Endothelial cell of umbilical vein (primary cell): ENCODE measurements around the gene MEGF11. TPM values are rescaled to one million over a fixed set of nuclear protein-coding genes. Genes with fewer than 3 reads are reported as not detected.

ENCODE experiments used
- BruUV-seq: library from RNA; stranded (reverse); fragments of 400-500 nt; replicated peaks from 2 replicates; lab custom pipeline; 2021; lab: Mats Ljungman, UMichigan
- CTCF ChIA-PET: fragments of 300-600, 350-600 bp; sonication (Branson Sonifier 250); formaldehyde crosslinking; loops from one replicate; lab custom pipeline; 2021; ENCODE audit warnings: antibody characterized with exemption, inconsistent platforms; lab: Charles Lee
- POLR2A ChIA-PET: fragments of 300-600, 350-600 bp; sonication (Branson Sonifier 250); formaldehyde crosslinking; loops from one replicate; lab custom pipeline; 2021; ENCODE audit warnings: antibody characterized with exemption, inconsistent platforms; lab: Charles Lee
- DNase-seq: peaks from one replicate; pipeline ENCODE4 v3.0.0-alpha.2; 2011; ENCODE audit warnings: low read depth, low spot score
- FAIRE-seq: peaks from 2 replicates; lab custom pipeline; 2011; peaks lifted over from hg19 to GRCh38; lab: Jason Lieb, UNC
- H2AFZ ChIP-seq: 2 replicates; pipeline ENCODE4 v1.6.0; 2012; ENCODE audit warnings: low read depth, low read length, control low read depth, inconsistent platforms
- H3K27ac ChIP-seq: 2 replicates; pipeline ENCODE4 v1.5.1; 2011; ENCODE audit warnings: low read depth, mild to moderate bottlenecking, control low read depth, low read length, moderate library complexity; ENCODE audit not compliant: insufficient read depth
- H3K27me3 ChIP-seq, 2 experiments: 2 replicates each; pipeline versions ENCODE4 v1.6.0 to v1.6.1; 2011; ENCODE audit warnings: low read length in 2 of 2, mixed read lengths in 1 of 2; ENCODE audit not compliant: control insufficient read depth in 2 of 2, insufficient read depth in 2 of 2
- H3K36me3 ChIP-seq, 2 experiments: 2 replicates in 1 of 2; 3 replicates in 1 of 2; pipeline ENCODE4 v1.5.1; 2011; ENCODE audit warnings: low read length in 2 of 2, mild to moderate bottlenecking in 1 of 2, moderate library complexity in 1 of 2; ENCODE audit not compliant: control insufficient read depth in 2 of 2, insufficient read depth in 2 of 2; ENCODE audit errors: extremely low read depth in 1 of 2
- H3K4me1 ChIP-seq: 3 replicates; pipeline ENCODE4 v1.5.1; 2011; ENCODE audit warnings: mild to moderate bottlenecking, low read length; ENCODE audit not compliant: control insufficient read depth, insufficient read depth; ENCODE audit errors: extremely low read depth
- H3K4me2 ChIP-seq: 2 replicates; pipeline ENCODE4 v1.6.1; 2011; ENCODE audit warnings: low read length, control low read depth, mixed read lengths; ENCODE audit not compliant: insufficient read depth
- H3K4me3 ChIP-seq, 3 experiments: fragments of 200-600 bp in 1 of 3; sonication (generic), shearing (Covaris generic) in 1 of 3; replicated peaks in 1 of 3; 2 replicates each; pipeline ENCODE4 v1.5.1; 2011 to 2016; ENCODE audit warnings: control low read depth in 3 of 3, low read length in 3 of 3, mild to moderate bottlenecking in 2 of 3, inconsistent platforms in 1 of 3, low read depth in 1 of 3, moderate library complexity in 1 of 3; ENCODE audit not compliant: insufficient read depth in 1 of 3
- H3K79me2 ChIP-seq: 2 replicates; pipeline ENCODE4 v1.6.0; 2012; ENCODE audit warnings: low read length, inconsistent platforms; ENCODE audit not compliant: control insufficient read depth, insufficient read depth
- H3K9ac ChIP-seq: replicated peaks from 2 replicates; pipeline ENCODE3; 2011; ENCODE audit warnings: low read length, control low read depth; ENCODE audit not compliant: insufficient read depth; ENCODE audit errors: extremely low read depth
- H3K9me1 ChIP-seq: replicated peaks from 3 replicates; pipeline ENCODE4 v1.6.0; 2011; ENCODE audit warnings: mild to moderate bottlenecking, low read length; ENCODE audit not compliant: control insufficient read depth, insufficient read depth; ENCODE audit errors: extremely low read depth
- H3K9me3 ChIP-seq: replicated peaks from 2 replicates; pipeline ENCODE4 v1.5.1; 2012; ENCODE audit warnings: low read length, inconsistent platforms; ENCODE audit not compliant: control insufficient read depth, insufficient read depth
- H4K20me1 ChIP-seq: replicated peaks from 2 replicates; pipeline ENCODE3; 2011; ENCODE audit warnings: mild to moderate bottlenecking, low read length; ENCODE audit not compliant: control insufficient read depth, insufficient read depth; ENCODE audit errors: extremely low read depth
- EZH2 ChIP-seq: IDR thresholded peaks from 2 replicates; pipeline ENCODE4 v1.6.1; 2012; ENCODE audit warnings: borderline replicate concordance, low read depth, mild to moderate bottlenecking, moderate library complexity, low read length, inconsistent platforms; ENCODE audit not compliant: severe bottlenecking
- FOS ChIP-seq: IDR thresholded peaks from 2 replicates; pipeline ENCODE4 v1.6.1; 2011; ENCODE audit warnings: mild to moderate bottlenecking, low read length, moderate library complexity, borderline replicate concordance; ENCODE audit not compliant: insufficient read depth
- GATA2 ChIP-seq: IDR thresholded peaks from 2 replicates; pipeline ENCODE4 v1.7.0; 2011; ENCODE audit warnings: low read depth, mild to moderate bottlenecking, moderate library complexity, mixed read lengths, low read length; ENCODE audit not compliant: insufficient read length, insufficient read depth
- JUN ChIP-seq: IDR thresholded peaks from 2 replicates; pipeline ENCODE4 v1.6.1; 2011; ENCODE audit warnings: borderline replicate concordance, low read depth; ENCODE audit not compliant: insufficient read length, insufficient read depth
- MYC ChIP-seq: IDR thresholded peaks from one replicate; pipeline ENCODE4 v1.6.1; 2011; ENCODE audit warnings: mild to moderate bottlenecking, low read depth, low read length
- POLR2A ChIP-seq: IDR thresholded peaks from 2 replicates; pipeline ENCODE4 v1.6.1; 2012; ENCODE audit warnings: low read depth, mild to moderate bottlenecking, control low read depth, low read length
- POLR2AphosphoS5 ChIP-seq: IDR thresholded peaks from 2 replicates; pipeline ENCODE4 v1.6.1; 2012; ENCODE audit warnings: low read depth, mild to moderate bottlenecking, control low read depth, low read length, moderate library complexity; ENCODE audit not compliant: insufficient read depth
- dilution Hi-C: fragments of 300-500 bp; cut with MboI; formaldehyde crosslinking; loops from one replicate; pipeline ENCODE4 v1.15.0; 2019; ENCODE audit warnings: low sequenced_read_pairs; ENCODE audit not compliant: extremely low pct_ligation_motif_present
- intact Hi-C: fragments of 100-400 bp; cut with micrococcal nuclease; formaldehyde crosslinking; loops from one replicate; pipeline ENCODE4 v1.10.0; 2022
- polyA plus RNA-seq, 4 experiments: library from polyadenylated mRNA; depleted of rRNA in 3 of 4; stranded (reverse) in 3 of 4; unstranded in 1 of 4; fragments of >200 nt; gene quantifications; 2 replicates each; pipeline versions ENCODE4 v1.2.1 to v1.2.3, GENCODE V29; 2011 to 2012; ENCODE audit warnings: missing spikeins in 1 of 4
- total RNA-seq: library from RNA; stranded (reverse); gene quantifications from 2 replicates; pipeline ENCODE4 v1.2.3, GENCODE V29; 2021
- TF ChIP-seq, protein P1 (sequence below): IDR thresholded peaks from 2 replicates; pipeline ENCODE4 v1.6.1; 2011; ENCODE audit not compliant: insufficient read depth, insufficient read length
- TF ChIP-seq, protein P2 (sequence below), 2 donors: IDR thresholded peaks; 1 replicate in 1 of 2; 2 replicates in 1 of 2; pipeline ENCODE4 v1.5.1; 2011; ENCODE audit warnings: low read length in 2 of 2, mild to moderate bottlenecking in 2 of 2, moderate library complexity in 2 of 2, control low read depth in 1 of 2, inconsistent platforms in 1 of 2, low read depth in 1 of 2; ENCODE audit not compliant: insufficient read depth in 1 of 2; ENCODE audit errors: extremely low read depth in 1 of 2

The MEGF11 gene
- total and polyA plus RNA-seq, 2 donors (not counting 3 experiments of a cell fraction or from before 2014, with no cell fraction given) = not detected

DNA sequence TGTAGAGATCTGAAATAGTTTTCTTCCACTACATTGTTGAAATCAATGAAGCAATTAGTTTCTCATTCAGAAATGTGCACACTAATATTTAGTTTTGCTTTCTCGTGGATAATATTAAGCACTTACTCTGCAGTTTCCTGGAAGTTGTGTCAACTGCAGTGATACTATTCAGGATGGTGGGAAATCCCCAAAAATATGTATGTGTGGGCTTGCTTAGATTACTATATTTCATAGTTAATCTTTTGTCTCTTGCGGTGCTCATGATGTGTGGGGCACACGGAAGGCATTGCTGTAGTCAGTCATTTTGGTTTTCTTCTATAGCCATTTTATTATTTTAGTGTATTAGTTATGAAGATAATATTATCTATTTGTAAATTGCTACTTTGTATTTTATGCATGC, 364.6 kb downstream of the MEGF11 start:
- POLR2A ChIA-PET = no interaction called here
- no TSS peak for BruUV-seq
- no peak for DNase-seq
- Histone ChIP-seq H3K4me1 (no peaks in the 10 kb centered on the region), H4K20me1 (peaks cover 8% of the 10 kb centered on the region), H2AFZ (no peak overlapping the region), H3K4me3 (no peak overlapping the region), H3K4me2 (no peak overlapping the region), H3K27me3 (no peaks in the 10 kb centered on the region), H3K9me1 (no peaks in the 10 kb centered on the region), H3K9ac (no peak overlapping the region), H3K27ac (no peak overlapping the region), H3K79me2 (peaks cover 42% of the 10 kb centered on the region), H3K36me3 (peaks cover 14 to 26% of the 10 kb centered on the region in 2 experiments), H3K9me3 (no peaks in the 10 kb centered on the region)
- CTCF ChIA-PET = no interaction called here
- TF ChIP-seq POLR2A (no peak), POLR2AphosphoS5 (no peak), MYC (no peak), EZH2 (no peak), JUN (no peak), GATA2 (no peak), FOS (no peak)
- TF ChIP-seq, protein P1, sequence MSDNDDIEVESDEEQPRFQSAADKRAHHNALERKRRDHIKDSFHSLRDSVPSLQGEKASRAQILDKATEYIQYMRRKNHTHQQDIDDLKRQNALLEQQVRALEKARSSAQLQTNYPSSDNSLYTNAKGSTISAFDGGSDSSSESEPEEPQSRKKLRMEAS = no peak
- TF ChIP-seq, protein P2, sequence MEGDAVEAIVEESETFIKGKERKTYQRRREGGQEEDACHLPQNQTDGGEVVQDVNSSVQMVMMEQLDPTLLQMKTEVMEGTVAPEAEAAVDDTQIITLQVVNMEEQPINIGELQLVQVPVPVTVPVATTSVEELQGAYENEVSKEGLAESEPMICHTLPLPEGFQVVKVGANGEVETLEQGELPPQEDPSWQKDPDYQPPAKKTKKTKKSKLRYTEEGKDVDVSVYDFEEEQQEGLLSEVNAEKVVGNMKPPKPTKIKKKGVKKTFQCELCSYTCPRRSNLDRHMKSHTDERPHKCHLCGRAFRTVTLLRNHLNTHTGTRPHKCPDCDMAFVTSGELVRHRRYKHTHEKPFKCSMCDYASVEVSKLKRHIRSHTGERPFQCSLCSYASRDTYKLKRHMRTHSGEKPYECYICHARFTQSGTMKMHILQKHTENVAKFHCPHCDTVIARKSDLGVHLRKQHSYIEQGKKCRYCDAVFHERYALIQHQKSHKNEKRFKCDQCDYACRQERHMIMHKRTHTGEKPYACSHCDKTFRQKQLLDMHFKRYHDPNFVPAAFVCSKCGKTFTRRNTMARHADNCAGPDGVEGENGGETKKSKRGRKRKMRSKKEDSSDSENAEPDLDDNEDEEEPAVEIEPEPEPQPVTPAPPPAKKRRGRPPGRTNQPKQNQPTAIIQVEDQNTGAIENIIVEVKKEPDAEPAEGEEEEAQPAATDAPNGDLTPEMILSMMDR (IDR thresholded peaks at IDR 0.05; ENCODE audit: extremely low read depth in 1 of 2, insufficient read depth in 1 of 2, low read depth in 1 of 2, low read length in 2 of 2) = no peak
- intact Hi-C loops = no loop called here
- dilution Hi-C loops = no loop called here
- no peak for FAIRE-seq
